Activated T-cell treated with anti-CD3 and anti-CD28 coated beads, Interleukin-2, amount 50 U/mL, for 72 hours (primary cell): ENCODE results near the gene CENPP. TPM values are rescaled to one million over a fixed set of nuclear protein-coding genes. Genes with fewer than 3 reads are reported as not detected.
"Not testable (repeated sequence)": the region's sequence is repeated elsewhere in the genome, so short reads cannot be mapped to it uniquely, and the experiment has no call there.

Source experiments
- ATAC-seq, 2 donors: fragments of 150-1000 bp; cut with Tn5 transposase; replicated peaks in 1 of 2; 2 replicates each; pipeline ENCODE4 v1.10.0; 2021; ENCODE audit warnings: moderate library complexity in 2 of 2, mild to moderate bottlenecking in 1 of 2
- DNase-seq, 2 donors: peaks; one replicate each; pipeline ENCODE4 v3.0.0; 2021 to 2022; ENCODE audit warnings: mixed read lengths in 1 of 2
- H3K27ac Mint-ChIP-seq: one replicate; pipeline ENCODE4 v1.8.0; 2022; ENCODE audit warnings: mild to moderate bottlenecking, moderate library complexity, mixed read lengths
- H3K27me3 Mint-ChIP-seq: one replicate; pipeline ENCODE4 v1.8.0; 2022; ENCODE audit warnings: low read depth, mixed read lengths
- H3K36me3 Mint-ChIP-seq, 2 donors: one replicate each; pipeline ENCODE4 v1.8.0; 2022; ENCODE audit warnings: mixed read lengths in 2 of 2, mild to moderate bottlenecking in 1 of 2; ENCODE audit not compliant: insufficient read depth in 2 of 2
- H3K4me1 Mint-ChIP-seq: one replicate; pipeline ENCODE4 v1.8.0; 2022; ENCODE audit warnings: low read depth, mixed read lengths
- H3K4me3 Mint-ChIP-seq, 2 donors: one replicate each; pipeline ENCODE4 v1.8.0; 2022; ENCODE audit warnings: mild to moderate bottlenecking in 2 of 2, mixed read lengths in 2 of 2, moderate library complexity in 2 of 2
- H3K9me3 Mint-ChIP-seq, 2 donors: one replicate each; pipeline ENCODE4 v1.8.0; 2022; ENCODE audit warnings: mixed read lengths in 2 of 2
- total RNA-seq, 2 donors: library from RNA; stranded (reverse); gene quantifications; one replicate each; pipeline ENCODE4 v1.2.3, GENCODE V29; 2022

CENPP gene
- total RNA-seq, 2 donors from 2014 or later: 25.2 to 28.2 TPM

DNA sequence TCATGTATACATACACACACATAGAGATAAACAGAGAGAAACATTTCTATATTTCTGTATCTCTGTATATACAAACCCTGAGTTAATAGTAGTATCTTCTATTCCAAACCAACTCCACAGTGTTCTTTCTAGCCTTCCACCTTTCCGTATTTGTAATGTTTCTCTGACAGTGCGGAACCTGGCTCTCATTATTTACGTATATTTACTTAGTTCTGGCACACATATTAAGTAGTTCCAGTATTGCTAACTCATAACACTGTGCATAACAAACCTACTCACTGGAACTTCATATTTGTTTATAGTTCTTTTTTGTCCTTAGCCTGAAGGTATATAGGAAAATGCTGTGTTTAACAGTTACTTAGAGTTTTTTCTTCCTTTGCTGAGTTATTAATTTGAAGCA is 72.1 kb downstream of the CENPP start:
- Mint-ChIP-seq H3K36me3 (no peaks in the 10 kb centered on the region), H3K27ac (no peak overlapping the region), H3K4me1 (no peaks in the 10 kb centered on the region), H3K4me3 (no peak overlapping the region), H3K9me3 (no peaks in the 10 kb centered on the region), H3K27me3 (no peaks in the 10 kb centered on the region)
- DNase-seq (no peak), ATAC-seq (no peak)

DNA sequence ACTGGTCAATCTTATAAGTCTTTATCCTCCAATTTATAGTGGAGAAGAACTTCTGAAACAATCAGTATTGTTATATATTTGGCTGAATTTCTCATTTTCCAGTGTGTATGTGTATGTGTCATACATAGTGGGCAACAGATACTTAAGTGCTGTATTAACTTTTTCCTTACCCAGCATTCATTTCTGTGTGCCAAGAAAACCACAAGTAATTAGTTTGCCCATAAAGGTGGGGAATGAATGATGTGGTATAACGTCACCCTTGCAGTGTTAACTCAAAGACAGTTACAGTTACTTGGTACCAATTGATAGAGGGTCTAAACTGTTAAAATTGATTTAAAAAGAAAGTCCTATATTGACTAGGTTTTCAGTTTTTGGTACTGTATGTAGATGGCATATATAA is 76.6 kb downstream of the CENPP start:
- peak; percentile 29 to 51 for ATAC-seq
- Mint-ChIP-seq H3K4me3 (no peak overlapping the region), H3K9me3 (no peaks in the 10 kb centered on the region), H3K27ac (no peak overlapping the region), H3K4me1 (peaks cover 18% of the 10 kb centered on the region), H3K27me3 (no peaks in the 10 kb centered on the region), H3K36me3 (no peaks in the 10 kb centered on the region)
- DNase-seq: no peak

DNA sequence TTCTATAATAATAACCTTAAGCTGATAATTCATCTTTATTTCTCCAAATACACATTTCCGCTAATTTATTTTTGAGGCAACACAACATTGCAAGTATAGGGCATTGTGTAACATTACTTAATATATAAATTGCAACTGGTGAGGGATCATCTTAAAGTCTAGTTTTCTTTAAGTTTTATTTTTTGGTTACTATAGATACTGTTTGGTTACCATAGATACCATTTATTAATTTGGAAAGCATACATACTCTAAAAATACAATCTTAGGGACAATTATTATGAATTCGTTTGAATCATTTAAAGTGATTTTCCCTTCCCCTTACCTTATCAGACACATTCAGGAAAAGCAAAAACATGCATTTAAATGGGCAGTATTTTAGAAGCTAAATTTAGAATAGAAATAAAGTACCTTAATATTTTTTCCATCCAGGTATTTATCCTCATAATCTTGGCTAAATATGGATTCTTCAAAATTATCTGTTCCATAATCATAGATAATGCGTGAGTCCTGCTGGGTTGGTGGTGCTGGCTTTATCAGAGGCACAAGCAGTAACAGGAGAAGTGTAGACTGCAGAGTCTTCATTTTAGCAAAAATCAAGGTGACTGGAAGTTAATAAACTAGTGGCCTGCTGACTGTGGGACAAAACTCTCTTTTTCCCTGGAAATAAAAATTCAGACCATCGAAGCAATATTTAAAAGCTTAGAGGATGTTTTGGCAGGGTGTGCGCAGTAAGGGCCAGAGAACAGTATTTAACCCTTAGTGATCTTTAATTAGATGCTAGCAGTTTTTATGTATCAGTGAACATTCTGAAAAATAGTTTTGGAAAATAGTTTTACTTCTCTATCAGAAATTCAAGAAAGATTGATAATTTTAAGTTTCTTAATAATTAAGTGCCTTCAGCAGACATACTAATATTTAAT is 77.3 kb downstream of the CENPP start:
- Mint-ChIP-seq H3K9me3 (no peaks in the 10 kb centered on the region), H3K27ac (no peak overlapping the region), H3K27me3 (no peaks in the 10 kb centered on the region), H3K4me1 (peaks cover 18% of the 10 kb centered on the region), H3K4me3 (no peak overlapping the region), H3K36me3 (no peaks in the 10 kb centered on the region)
- DNase-seq: no peak
- no peak for ATAC-seq

DNA sequence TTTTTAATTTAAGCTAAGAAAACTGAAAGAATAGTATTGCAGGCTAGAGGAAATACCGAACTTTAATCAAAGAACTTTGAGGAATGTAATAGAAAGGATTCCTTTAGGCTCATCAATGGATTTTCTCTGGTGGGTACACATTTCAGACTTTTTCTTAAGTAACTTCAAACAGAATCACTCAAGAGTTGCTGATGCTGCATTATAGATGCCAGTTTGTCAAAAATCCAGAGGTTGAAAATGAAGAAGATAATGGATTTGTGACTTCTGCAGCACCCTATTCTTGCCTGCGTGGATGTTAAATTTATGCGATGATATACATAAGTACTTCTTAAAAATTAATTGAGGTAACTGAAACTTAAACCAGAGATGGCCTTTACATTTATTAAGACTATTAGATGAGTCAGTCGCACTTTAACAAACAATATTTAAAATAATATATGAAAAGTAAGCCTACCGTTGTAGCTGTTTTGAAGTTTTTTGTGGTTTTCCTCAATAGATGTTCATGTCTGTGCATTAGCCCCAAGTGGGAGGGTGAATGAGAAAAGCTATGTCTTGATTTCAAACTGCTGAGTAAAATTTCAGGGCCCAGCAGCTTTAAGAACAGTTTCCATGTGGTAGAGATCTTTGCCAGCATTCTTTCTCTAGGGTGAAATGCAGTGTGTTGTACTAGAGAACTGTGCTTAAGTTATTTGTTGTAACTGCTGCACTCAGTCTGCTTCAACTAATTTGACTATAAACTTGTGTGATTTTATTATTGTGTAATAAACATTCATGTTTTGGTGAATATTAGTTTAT is 78.5 kb downstream of the CENPP start, which contains the start of gene OGN:
OGN (minus strand) TSS at position 537 of the 795 bp plus-strand sequence. CDS start 1,171 bp downstream, outside the sequence.
- Mint-ChIP-seq H3K27ac (no peak within 1 kb of the TSS), H3K4me3 (no peak within 1 kb of the TSS), H3K9me3 (no peaks in the 10 kb centered on the region), H3K36me3 (no peaks in the 10 kb centered on the region), H3K4me1 (peaks cover 18% of the 10 kb centered on the region), H3K27me3 (no peaks in the 10 kb centered on the region)
- ATAC-seq (no peak), DNase-seq (no peak)

DNA sequence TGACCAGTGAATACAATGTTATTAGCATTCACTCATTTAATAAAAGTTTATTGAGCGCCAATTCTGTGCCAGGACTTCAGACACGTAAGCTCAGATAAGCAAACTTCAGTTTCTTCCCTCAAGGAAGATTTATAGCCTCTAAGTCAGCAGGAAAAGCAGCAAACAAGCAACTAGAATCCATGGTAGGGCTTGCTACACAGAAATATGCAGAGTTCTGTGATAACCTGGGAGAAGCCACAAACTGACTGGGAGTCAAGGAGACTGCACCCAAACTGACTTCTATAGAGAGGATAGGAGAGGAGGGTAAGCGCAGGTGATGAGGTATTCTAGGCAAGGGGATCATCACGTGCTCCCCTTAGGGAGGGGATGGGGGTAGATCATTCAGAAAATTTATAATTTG is 80.1 kb downstream of the CENPP start:
- no peak for ATAC-seq
- peaks cover 18% of the 10 kb centered on the region for H3K4me1 Mint-ChIP-seq
- H3K27ac Mint-ChIP-seq: peak overlapping the region; percentile 93
- H3K27me3 Mint-ChIP-seq: no peaks in the 10 kb centered on the region
- peak overlapping the region; percentile 40 to 72 for H3K4me3 Mint-ChIP-seq
- H3K36me3 Mint-ChIP-seq: no peaks in the 10 kb centered on the region
- no peaks in the 10 kb centered on the region for H3K9me3 Mint-ChIP-seq
- DNase-seq: no peak

DNA sequence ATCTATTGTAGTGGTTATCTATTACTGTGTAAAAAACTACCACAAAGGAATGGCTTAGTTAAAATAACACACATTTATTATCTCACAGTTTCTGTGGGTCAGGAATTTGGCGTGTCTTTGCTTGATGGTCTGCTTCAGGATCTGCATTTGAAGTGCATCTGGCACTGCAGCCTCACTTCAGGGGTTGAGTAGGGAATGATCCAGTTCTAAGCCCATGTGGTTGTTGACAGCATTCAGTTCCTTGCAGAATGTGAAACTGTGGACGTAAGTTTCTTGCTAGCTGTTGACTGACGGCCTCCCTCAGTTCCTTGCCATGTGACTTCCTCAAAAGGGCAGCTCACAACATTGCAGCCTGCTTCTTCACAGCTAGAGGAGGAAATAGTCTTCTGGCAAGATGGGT is 80.7 kb downstream of the CENPP start:
- Mint-ChIP-seq H3K27me3 (no peaks in the 10 kb centered on the region), H3K27ac (peak overlapping the region; percentile 93), H3K4me3 (peak overlapping the region; percentile 40 to 72), H3K36me3 (no peaks in the 10 kb centered on the region), H3K4me1 (peaks cover 18% of the 10 kb centered on the region), H3K9me3 (no peaks in the 10 kb centered on the region)
- DNase-seq (peak; percentile 16 to 17), ATAC-seq (peak; percentile 62 to 77)

DNA sequence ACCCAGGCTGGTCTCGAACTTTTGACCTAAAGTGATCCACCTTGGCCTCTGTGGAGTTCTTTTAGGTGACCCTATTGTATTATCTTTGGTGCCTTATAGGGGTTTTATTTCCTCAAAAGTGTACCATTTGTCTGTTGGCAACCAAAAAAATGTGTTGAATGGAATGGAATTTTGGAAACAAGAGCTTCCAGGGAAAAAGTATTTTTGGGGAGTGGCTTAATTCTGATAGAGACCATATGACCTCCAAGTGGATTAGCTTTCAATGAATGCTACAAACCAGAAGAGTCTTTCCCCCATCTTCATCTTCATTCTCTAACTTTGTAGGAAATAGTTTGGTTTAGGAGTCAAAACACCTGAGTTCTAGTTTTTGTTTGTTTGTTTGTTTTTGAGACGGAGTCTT is 82.1 kb downstream of the CENPP start:
- ATAC-seq (no peak), DNase-seq (no peak)
- Mint-ChIP-seq H3K4me3 (no peak overlapping the region), H3K36me3 (no peaks in the 10 kb centered on the region), H3K27me3 (no peaks in the 10 kb centered on the region), H3K9me3 (no peaks in the 10 kb centered on the region), H3K4me1 (peaks cover 18% of the 10 kb centered on the region), H3K27ac (no peak overlapping the region)

DNA sequence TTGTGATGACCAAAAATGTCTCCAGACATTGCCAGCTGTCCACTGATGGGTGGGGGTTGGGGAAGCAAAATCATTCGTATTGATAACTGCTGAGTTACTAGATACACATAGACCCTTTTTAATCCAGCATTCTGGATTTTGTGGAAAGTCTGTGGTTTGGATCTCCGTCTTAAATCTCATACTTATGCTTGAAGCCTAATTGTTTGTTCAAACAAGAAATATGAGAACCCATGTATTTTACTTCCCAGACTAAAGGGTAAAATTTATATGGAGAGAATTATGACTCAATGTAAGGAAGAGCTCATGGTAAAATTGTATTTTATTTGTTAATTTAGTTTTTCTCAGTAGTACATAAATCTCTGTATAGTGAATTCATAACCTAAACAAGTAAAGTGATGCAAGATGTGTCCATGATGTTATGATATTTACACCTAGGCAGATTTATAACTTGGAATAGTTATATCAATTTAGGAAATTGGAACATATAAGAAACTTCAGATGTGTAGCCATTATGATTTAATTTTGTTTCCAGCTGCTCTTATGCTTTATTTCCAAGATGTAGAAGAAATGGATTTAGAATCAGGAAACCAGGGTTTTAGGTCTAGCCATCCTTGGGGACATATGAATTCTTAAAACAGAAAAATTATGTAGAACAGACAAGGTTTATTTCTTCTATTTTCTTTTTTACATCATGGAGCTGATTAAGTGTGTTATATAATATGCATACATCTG is 83.2 kb downstream of the CENPP start:
- Mint-ChIP-seq H3K36me3 (no peaks in the 10 kb centered on the region), H3K4me3 (no peak overlapping the region), H3K4me1 (peaks cover 18% of the 10 kb centered on the region), H3K27me3 (no peaks in the 10 kb centered on the region), H3K27ac (no peak overlapping the region), H3K9me3 (no peaks in the 10 kb centered on the region)
- no peak for DNase-seq
- no peak for ATAC-seq

DNA sequence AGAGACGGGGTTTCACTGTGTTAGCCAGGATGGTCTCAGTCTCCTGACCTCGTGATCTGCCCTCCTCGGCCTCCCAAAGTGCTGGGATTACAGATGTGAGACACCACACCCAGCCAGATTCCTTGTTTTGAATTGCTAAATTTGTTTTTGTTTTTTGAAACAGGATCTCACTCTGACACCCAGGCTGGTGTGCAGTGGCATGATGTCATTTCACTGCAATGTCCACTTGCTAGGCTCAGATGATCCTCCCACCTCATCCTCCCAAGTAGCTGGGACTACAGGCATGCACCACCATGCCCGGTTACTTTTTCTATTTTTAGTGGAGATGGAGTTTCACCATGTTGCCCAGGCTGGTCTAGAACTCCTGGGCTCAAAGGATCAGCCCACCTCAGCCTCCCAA is 85.4 kb downstream of the CENPP start:
- not testable (repeated sequence) for H3K27ac Mint-ChIP-seq, H3K27me3 Mint-ChIP-seq

DNA sequence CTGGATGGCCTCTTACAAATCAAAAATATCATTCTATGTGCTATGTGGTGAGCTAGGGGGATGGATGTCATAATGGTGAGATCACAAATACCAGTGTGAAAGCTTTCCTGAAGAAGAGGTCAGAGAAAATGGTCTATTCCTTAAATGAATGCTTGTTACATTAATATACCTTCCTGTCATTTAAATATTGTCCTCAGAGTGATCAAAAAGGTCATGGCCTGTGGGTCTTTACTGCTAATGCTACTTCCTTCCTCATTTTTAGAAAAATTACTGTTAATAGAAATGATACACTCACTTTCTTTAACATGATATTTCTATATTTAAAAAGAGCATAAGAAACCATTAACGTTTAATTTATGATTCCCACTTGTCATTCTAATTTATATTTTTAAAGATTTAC is 88.8 kb downstream of the CENPP start:
- H3K27ac Mint-ChIP-seq: no peak overlapping the region
- H3K36me3 Mint-ChIP-seq: no peaks in the 10 kb centered on the region
- DNase-seq (no peak), ATAC-seq (no peak)
- no peaks in the 10 kb centered on the region for H3K27me3 Mint-ChIP-seq
- H3K4me3 Mint-ChIP-seq: no peak overlapping the region
- no peaks in the 10 kb centered on the region for H3K9me3 Mint-ChIP-seq
- H3K4me1 Mint-ChIP-seq: no peaks in the 10 kb centered on the region

More for the DNA sequence above, 85.4 kb downstream of the CENPP start:
- H3K4me3 Mint-ChIP-seq, H3K9me3 Mint-ChIP-seq, ATAC-seq, H3K36me3 Mint-ChIP-seq, DNase-seq: not testable (repeated sequence)
- H3K4me1 Mint-ChIP-seq: peaks cover 13% of the 10 kb centered on the region

DNA sequence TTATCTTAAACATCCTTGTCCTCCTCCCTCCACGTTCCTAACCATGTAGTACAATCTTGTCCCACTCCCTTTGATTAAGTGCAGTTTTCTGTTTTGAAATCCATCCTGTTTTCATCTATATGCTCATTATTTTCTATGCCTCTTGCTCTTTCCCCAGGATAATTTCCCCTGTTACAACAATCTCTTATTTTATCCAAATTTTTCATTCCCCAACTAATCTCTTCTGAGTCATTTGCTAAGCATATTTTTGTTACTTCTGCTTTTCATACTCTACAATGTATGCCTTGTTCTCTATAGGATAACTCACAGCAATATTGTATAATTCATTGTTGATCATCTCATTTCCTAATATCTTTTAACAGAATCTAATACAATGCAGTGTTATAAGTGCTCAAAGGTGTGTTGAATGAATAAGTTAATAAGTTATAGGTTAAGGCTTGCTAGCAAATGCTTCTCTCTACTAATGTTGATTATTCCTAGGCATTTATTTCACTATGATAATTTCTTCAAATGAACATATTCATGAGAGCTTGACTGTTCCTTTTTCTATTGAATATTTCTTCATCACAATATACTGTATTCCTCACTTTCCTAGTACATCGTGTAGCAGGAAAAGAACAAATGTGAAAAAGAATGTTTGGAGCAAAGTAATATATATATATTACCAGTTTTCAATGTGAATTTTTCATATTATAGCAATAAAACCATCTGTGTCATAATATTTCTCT is 97.0 kb downstream of the CENPP start:
- Mint-ChIP-seq H3K27ac (no peak overlapping the region), H3K9me3 (no peaks in the 10 kb centered on the region), H3K4me3 (no peak overlapping the region), H3K4me1 (no peaks in the 10 kb centered on the region), H3K36me3 (no peaks in the 10 kb centered on the region), H3K27me3 (no peaks in the 10 kb centered on the region)
- ATAC-seq: no peak
- no peak for DNase-seq

DNA sequence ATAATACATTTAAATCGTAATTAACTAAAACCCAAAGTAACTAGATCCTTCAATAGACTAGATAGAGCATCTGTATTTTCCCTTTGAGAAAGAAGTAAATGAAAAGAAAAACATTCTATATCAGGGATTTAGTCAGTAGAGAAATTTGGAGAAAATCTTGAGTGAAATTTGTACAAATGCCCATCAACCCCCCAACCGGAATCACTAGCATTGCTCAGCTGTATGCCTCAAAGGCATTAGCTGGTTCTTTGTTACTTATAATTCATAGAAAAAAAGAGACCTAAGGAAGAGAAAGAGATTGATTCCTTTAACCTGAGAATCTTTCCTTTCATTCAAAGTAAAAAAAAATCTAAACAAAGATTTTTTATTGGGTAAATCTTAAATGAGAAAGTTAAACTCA is 97.9 kb downstream of the CENPP start:
- no peaks in the 10 kb centered on the region for H3K36me3 Mint-ChIP-seq
- no peaks in the 10 kb centered on the region for H3K4me1 Mint-ChIP-seq
- no peak overlapping the region for H3K27ac Mint-ChIP-seq
- no peaks in the 10 kb centered on the region for H3K27me3 Mint-ChIP-seq
- H3K4me3 Mint-ChIP-seq: no peak overlapping the region
- no peak for DNase-seq
- H3K9me3 Mint-ChIP-seq: no peaks in the 10 kb centered on the region
- ATAC-seq: no peak
